ENCODE data around the gene TAOK2. TPM values are rescaled to one million over a fixed set of nuclear protein-coding genes. Genes with fewer than 3 reads are reported as not detected.

The TAOK2 gene
- total RNA-seq, 6 donors from 2014 or later: 70.2 to 195 (median 81.5) TPM

GRCh38 chr16:29961127-29961478 lies 12.6 kb upstream of the TAOK2 start:
- Histone ChIP-seq H3K9me3 (no peaks in the 10 kb centered on the region), H3K4me3 (peak overlapping the region in 3 of 4 donors; percentile 53 to 83 (median 65)), H3K27ac (peak overlapping the region; percentile 87 to 97 (median 91)), H3K27me3 (no peaks in the 10 kb centered on the region), H3K4me1 (peaks cover 11 to 42% (median 21%) of the 10 kb centered on the region in 4 donors), H3K36me3 (peaks cover 0 to 10% (median 1%) of the 10 kb centered on the region in 4 donors)
- TF ChIP-seq, protein P1, sequence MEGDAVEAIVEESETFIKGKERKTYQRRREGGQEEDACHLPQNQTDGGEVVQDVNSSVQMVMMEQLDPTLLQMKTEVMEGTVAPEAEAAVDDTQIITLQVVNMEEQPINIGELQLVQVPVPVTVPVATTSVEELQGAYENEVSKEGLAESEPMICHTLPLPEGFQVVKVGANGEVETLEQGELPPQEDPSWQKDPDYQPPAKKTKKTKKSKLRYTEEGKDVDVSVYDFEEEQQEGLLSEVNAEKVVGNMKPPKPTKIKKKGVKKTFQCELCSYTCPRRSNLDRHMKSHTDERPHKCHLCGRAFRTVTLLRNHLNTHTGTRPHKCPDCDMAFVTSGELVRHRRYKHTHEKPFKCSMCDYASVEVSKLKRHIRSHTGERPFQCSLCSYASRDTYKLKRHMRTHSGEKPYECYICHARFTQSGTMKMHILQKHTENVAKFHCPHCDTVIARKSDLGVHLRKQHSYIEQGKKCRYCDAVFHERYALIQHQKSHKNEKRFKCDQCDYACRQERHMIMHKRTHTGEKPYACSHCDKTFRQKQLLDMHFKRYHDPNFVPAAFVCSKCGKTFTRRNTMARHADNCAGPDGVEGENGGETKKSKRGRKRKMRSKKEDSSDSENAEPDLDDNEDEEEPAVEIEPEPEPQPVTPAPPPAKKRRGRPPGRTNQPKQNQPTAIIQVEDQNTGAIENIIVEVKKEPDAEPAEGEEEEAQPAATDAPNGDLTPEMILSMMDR (IDR thresholded peaks at IDR 0.05): no peak
- TF ChIP-seq POLR2A (IDR thresholded peaks at IDR 0.05): no peak
- TF ChIP-seq POLR2AphosphoS5 (IDR thresholded peaks at IDR 0.05): no peak
- no peak for TF ChIP-seq EP300 (IDR thresholded peaks at IDR 0.05)
- DNase-seq (no peak), ATAC-seq (ENCODE audit: low FRiP score in 2 of 2) (no peak)
- WGBS, 2 donors: 61 to 65% methylated on average over 10 of the region's 10 CpGs

GRCh38 chr16:29961479-29962343 lies 12.0 kb upstream of the TAOK2 start, which contains the start of gene TMEM219:
TSS of gene TMEM219 (plus strand) at chr16:29962079. CDS start at chr16:29963144, 1,065 bp downstream.
- H3K27ac ChIP-seq: peak within 1 kb of the TSS; percentile 87 to 97 (median 91)
- ATAC-seq (ENCODE audit: low FRiP score in 2 of 2) (peak; percentile 96 to 98), DNase-seq (peak; percentile 91 to 99)
- H3K27me3 ChIP-seq: no peaks in the 10 kb centered on the region
- H3K9me3 ChIP-seq: no peaks in the 10 kb centered on the region
- peaks cover 15 to 42% (median 21%) of the 10 kb centered on the region in 4 donors for H3K4me1 ChIP-seq
- H3K36me3 ChIP-seq: peaks cover 0 to 16% (median 1%) of the 10 kb centered on the region in 4 donors
- H3K4me3 ChIP-seq: peak within 1 kb of the TSS; percentile 53 to 89 (median 74)
- WGBS, 2 donors: 0 to 1% methylated on average over 25 to 55 of the region's 75 CpGs
- TF ChIP-seq POLR2A (IDR thresholded peaks at IDR 0.05) (peak in 2 of 4 donors; percentile 76 to 84), POLR2AphosphoS5 (IDR thresholded peaks at IDR 0.05) (peak; percentile 74 to 86), EP300 (IDR thresholded peaks at IDR 0.05) (no peak)
- TF ChIP-seq, protein P1 (IDR thresholded peaks at IDR 0.05): peak; percentile 53 to 93 (median 90)

DNA sequence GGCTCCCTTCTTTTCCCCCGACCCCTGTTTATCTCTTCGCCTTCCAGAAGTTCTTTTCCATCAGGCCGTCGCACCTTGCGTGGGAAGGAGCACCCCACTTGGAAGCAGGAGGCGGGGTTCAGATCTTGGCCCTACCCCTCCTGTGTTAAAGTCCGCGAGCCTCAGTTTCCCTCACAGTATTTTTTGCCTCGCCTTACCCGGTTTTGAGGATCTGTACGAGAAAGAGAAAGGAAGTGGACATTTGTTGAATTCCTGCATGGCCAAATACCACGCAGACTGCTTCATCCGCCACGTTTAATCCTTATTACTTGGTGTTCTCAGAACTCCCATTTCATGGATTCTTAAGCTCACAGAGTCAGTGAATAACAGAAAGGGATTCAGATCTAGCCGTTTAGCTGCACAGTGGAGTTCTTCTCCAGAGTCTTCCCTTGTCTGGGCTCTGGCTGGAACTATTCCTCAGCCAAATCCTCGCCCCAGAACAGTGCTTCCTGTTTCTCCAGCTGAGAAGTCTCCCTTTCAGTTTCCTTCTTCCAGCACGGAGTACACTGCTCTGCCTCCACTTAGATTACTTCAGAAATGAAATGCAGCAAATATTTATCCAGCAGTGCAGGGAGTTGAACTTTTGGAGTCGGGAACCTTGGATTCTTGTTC lies 11.2 kb upstream of the TAOK2 start:
- H3K27ac ChIP-seq: peak overlapping the region; percentile 87 to 97 (median 91)
- no peaks in the 10 kb centered on the region for H3K9me3 ChIP-seq
- H3K4me1 ChIP-seq: peaks cover 15 to 42% (median 21%) of the 10 kb centered on the region in 4 donors
- H3K27me3 ChIP-seq: no peaks in the 10 kb centered on the region
- DNase-seq (peak in 1 of 2 donors; percentile 37), ATAC-seq (ENCODE audit: low FRiP score in 2 of 2) (peak; percentile 71 to 76)
- WGBS, 2 donors: 4 to 7% methylated on average over 18 of the region's 18 CpGs
- peak overlapping the region; percentile 53 to 89 (median 74) for H3K4me3 ChIP-seq
- TF ChIP-seq, protein P1 (IDR thresholded peaks at IDR 0.05): no peak
- TF ChIP-seq EP300 (IDR thresholded peaks at IDR 0.05) (no peak), POLR2A (IDR thresholded peaks at IDR 0.05) (peak in 1 of 4 donors; percentile 4)
- peaks cover 0 to 24% (median 1%) of the 10 kb centered on the region in 4 donors for H3K36me3 ChIP-seq

- DNase-seq: no peak
- WGBS, 2 donors: 78 to 83% methylated on average over 14 of the region's 14 CpGs
- Histone ChIP-seq H3K4me1 (peaks cover 15 to 42% (median 21%) of the 10 kb centered on the region in 4 donors), H3K27ac (peak overlapping the region; percentile 87 to 97 (median 91)), H3K9me3 (no peaks in the 10 kb centered on the region), H3K36me3 (peaks cover 2 to 31% (median 6%) of the 10 kb centered on the region in 4 donors), H3K27me3 (no peaks in the 10 kb centered on the region), H3K4me3 (peak overlapping the region; percentile 53 to 89 (median 74))
- no peak for ATAC-seq (ENCODE audit: low FRiP score in 2 of 2)
- TF ChIP-seq, protein P1 (IDR thresholded peaks at IDR 0.05): no peak
- TF ChIP-seq POLR2AphosphoS5 (IDR thresholded peaks at IDR 0.05) (no peak), EP300 (IDR thresholded peaks at IDR 0.05) (no peak), POLR2A (IDR thresholded peaks at IDR 0.05) (no peak)
Observed at GRCh38 chr16:29963021-29963743, 10.5 kb upstream of the TAOK2 start.
